ENCODE data around the gene INSYN2A.

GRCh38 chr10:127184582-127184981, 11.8 kb downstream of the INSYN2A start:
- TF ChIP-seq POLR2AphosphoS5 (IDR thresholded peaks at IDR 0.05): no peak
- TF ChIP-seq CTCF (IDR thresholded peaks at IDR 0.05 in 8 of 11, conservative IDR thresholded peaks at IDR 0.05 in 3 of 11): no peak
